ENCODE data around the gene PTPRJ. TPM values are rescaled to one million over a fixed set of nuclear protein-coding genes. Genes with fewer than 3 reads are reported as not detected.

Gene PTPRJ
- total and polyA plus RNA-seq, 4 donors, result 2.0 to 20.1 (median 8.5) TPM

- DNase-seq (no peak), ATAC-seq (ENCODE audit: low FRiP score) (no peak)
- Histone ChIP-seq H3K27ac (ENCODE audit: low read depth in 1 of 2, low read length in 2 of 2) (no peak overlapping the region), H3K9me3 (ENCODE audit: control insufficient read depth, low read length) (no peaks in the 10 kb centered on the region), H3K27me3 (ENCODE audit: control insufficient read depth in 1 of 2, insufficient read depth in 2 of 2, low read length in 1 of 2) (no peaks in the 10 kb centered on the region), H3K36me3 (ENCODE audit: control insufficient read depth in 1 of 2, insufficient read depth in 2 of 2, low read length in 1 of 2) (no peaks in the 10 kb centered on the region), H3K4me1 (ENCODE audit: control insufficient read depth in 1 of 2, insufficient read depth in 2 of 2, low read length in 2 of 2) (no peaks in the 10 kb centered on the region), H3K4me3 (ENCODE audit: low read length in 2 of 2) (no peak overlapping the region)
- intact Hi-C loops (cut with DNase I), result no loop called here
- WGBS, 2 donors, result 97 to 99% methylated on average over 5 of the region's 5 CpGs
Observed at GRCh38 chr11:47961383-47961782, 19.0 kb upstream of the PTPRJ start.

GRCh38 chr11:47964546-47964945 is 15.8 kb upstream of the PTPRJ start:
- Histone ChIP-seq H3K27me3 (ENCODE audit: control insufficient read depth in 1 of 2, insufficient read depth in 2 of 2, low read length in 1 of 2) (no peaks in the 10 kb centered on the region), H3K9me3 (ENCODE audit: control insufficient read depth, low read length) (no peaks in the 10 kb centered on the region), H3K4me1 (ENCODE audit: control insufficient read depth in 1 of 2, insufficient read depth in 2 of 2, low read length in 2 of 2) (no peaks in the 10 kb centered on the region), H3K36me3 (ENCODE audit: control insufficient read depth in 1 of 2, insufficient read depth in 2 of 2, low read length in 1 of 2) (no peaks in the 10 kb centered on the region), H3K27ac (ENCODE audit: low read depth in 1 of 2, low read length in 2 of 2) (no peak overlapping the region), H3K4me3 (ENCODE audit: low read length in 2 of 2) (no peak overlapping the region)
- DNase-seq (no peak), ATAC-seq (ENCODE audit: low FRiP score) (no peak)
- intact Hi-C loops (cut with DNase I), result no loop called here
- 89 to 93% methylated on average over 6 of the region's 6 CpGs for WGBS, 2 donors

GRCh38 chr11:47967577-47968525 is 12.5 kb upstream of the PTPRJ start:
- no peaks in the 10 kb centered on the region for H3K27me3 ChIP-seq (ENCODE audit: control insufficient read depth in 1 of 2, insufficient read depth in 2 of 2, low read length in 1 of 2)
- intact Hi-C loops (cut with DNase I), result no loop called here
- H3K9me3 ChIP-seq (ENCODE audit: control insufficient read depth, low read length), result no peaks in the 10 kb centered on the region
- H3K36me3 ChIP-seq (ENCODE audit: control insufficient read depth in 1 of 2, insufficient read depth in 2 of 2, low read length in 1 of 2), result no peaks in the 10 kb centered on the region
- no peak for DNase-seq
- WGBS, 2 donors, result 63 to 70% methylated on average over 9 of the region's 9 CpGs
- no peaks in the 10 kb centered on the region for H3K4me1 ChIP-seq (ENCODE audit: control insufficient read depth in 1 of 2, insufficient read depth in 2 of 2, low read length in 2 of 2)
- no peak overlapping the region for H3K4me3 ChIP-seq (ENCODE audit: low read length in 2 of 2)
- ATAC-seq (ENCODE audit: low FRiP score), result no peak
- H3K27ac ChIP-seq (ENCODE audit: low read depth in 1 of 2, low read length in 2 of 2), result no peak overlapping the region

- no peaks in the 10 kb centered on the region for H3K27me3 ChIP-seq (ENCODE audit: control insufficient read depth in 1 of 2, insufficient read depth in 2 of 2, low read length in 1 of 2)
- 95 to 97% methylated on average over 8 of the region's 8 CpGs for WGBS, 2 donors
- no peak for DNase-seq
- no peak for ATAC-seq (ENCODE audit: low FRiP score)
- H3K9me3 ChIP-seq (ENCODE audit: control insufficient read depth, low read length), result no peaks in the 10 kb centered on the region
- H3K4me1 ChIP-seq (ENCODE audit: control insufficient read depth in 1 of 2, insufficient read depth in 2 of 2, low read length in 2 of 2), result no peaks in the 10 kb centered on the region
- intact Hi-C loops (cut with DNase I), result no loop called here
- no peak overlapping the region for H3K4me3 ChIP-seq (ENCODE audit: low read length in 2 of 2)
- no peaks in the 10 kb centered on the region for H3K36me3 ChIP-seq (ENCODE audit: control insufficient read depth in 1 of 2, insufficient read depth in 2 of 2, low read length in 1 of 2)
- H3K27ac ChIP-seq (ENCODE audit: low read depth in 1 of 2, low read length in 2 of 2), result no peak overlapping the region
Observed at GRCh38 chr11:47969401-47969800, 11.0 kb upstream of the PTPRJ start.

GRCh38 chr11:47971501-47971900 is 8.9 kb upstream of the PTPRJ start:
- Histone ChIP-seq H3K4me3 (ENCODE audit: low read length in 2 of 2) (no peak overlapping the region), H3K4me1 (ENCODE audit: control insufficient read depth in 1 of 2, insufficient read depth in 2 of 2, low read length in 2 of 2) (no peaks in the 10 kb centered on the region), H3K36me3 (ENCODE audit: control insufficient read depth in 1 of 2, insufficient read depth in 2 of 2, low read length in 1 of 2) (no peaks in the 10 kb centered on the region), H3K27ac (ENCODE audit: low read depth in 1 of 2, low read length in 2 of 2) (no peak overlapping the region), H3K27me3 (ENCODE audit: control insufficient read depth in 1 of 2, insufficient read depth in 2 of 2, low read length in 1 of 2) (no peaks in the 10 kb centered on the region), H3K9me3 (ENCODE audit: control insufficient read depth, low read length) (no peaks in the 10 kb centered on the region)
- intact Hi-C loops (cut with DNase I), result no loop called here
- 95 to 99% methylated on average over 4 of the region's 4 CpGs for WGBS, 2 donors
- DNase-seq (no peak), ATAC-seq (ENCODE audit: low FRiP score) (no peak)

- WGBS, 2 donors, result 78% methylated on average over 4 of the region's 4 CpGs
- no peak for ATAC-seq (ENCODE audit: low FRiP score)
- no peaks in the 10 kb centered on the region for H3K36me3 ChIP-seq (ENCODE audit: control insufficient read depth in 1 of 2, insufficient read depth in 2 of 2, low read length in 1 of 2)
- DNase-seq, result no peak
- no peaks in the 10 kb centered on the region for H3K9me3 ChIP-seq (ENCODE audit: control insufficient read depth, low read length)
- H3K27me3 ChIP-seq (ENCODE audit: control insufficient read depth in 1 of 2, insufficient read depth in 2 of 2, low read length in 1 of 2), result no peaks in the 10 kb centered on the region
- intact Hi-C loops (cut with DNase I), result no loop called here
- H3K4me3 ChIP-seq (ENCODE audit: low read length in 2 of 2), result no peak overlapping the region
- no peaks in the 10 kb centered on the region for H3K4me1 ChIP-seq (ENCODE audit: control insufficient read depth in 1 of 2, insufficient read depth in 2 of 2, low read length in 2 of 2)
- H3K27ac ChIP-seq (ENCODE audit: low read depth in 1 of 2, low read length in 2 of 2), result no peak overlapping the region
Observed at GRCh38 chr11:47973173-47973572, 7.2 kb upstream of the PTPRJ start.

GRCh38 chr11:47976931-47977330 is 3.4 kb upstream of the PTPRJ start:
- DNase-seq (no peak), ATAC-seq (ENCODE audit: low FRiP score) (no peak)
- 64 to 75% methylated on average over 2 of the region's 2 CpGs for WGBS, 2 donors
- Histone ChIP-seq H3K27ac (ENCODE audit: low read depth in 1 of 2, low read length in 2 of 2) (no peak overlapping the region), H3K4me3 (ENCODE audit: low read length in 2 of 2) (no peak overlapping the region), H3K4me1 (ENCODE audit: control insufficient read depth in 1 of 2, insufficient read depth in 2 of 2, low read length in 2 of 2) (no peaks in the 10 kb centered on the region), H3K36me3 (ENCODE audit: control insufficient read depth in 1 of 2, insufficient read depth in 2 of 2, low read length in 1 of 2) (no peaks in the 10 kb centered on the region), H3K27me3 (ENCODE audit: control insufficient read depth in 1 of 2, insufficient read depth in 2 of 2, low read length in 1 of 2) (no peaks in the 10 kb centered on the region), H3K9me3 (ENCODE audit: control insufficient read depth, low read length) (no peaks in the 10 kb centered on the region)
- intact Hi-C loops (cut with DNase I), result loop anchor here in 1 of 2 donors (5.0 kb wide), 1 partner anchor 45 kb away; no protein-coding TSS in a partner anchor

- ATAC-seq (ENCODE audit: low FRiP score) (no peak), DNase-seq (no peak)
- H3K27ac ChIP-seq (ENCODE audit: low read depth in 1 of 2, low read length in 2 of 2), result no peak overlapping the region
- 66 to 73% methylated on average over 5 of the region's 5 CpGs for WGBS, 2 donors
- no peaks in the 10 kb centered on the region for H3K36me3 ChIP-seq (ENCODE audit: control insufficient read depth in 1 of 2, insufficient read depth in 2 of 2, low read length in 1 of 2)
- H3K4me1 ChIP-seq (ENCODE audit: control insufficient read depth in 1 of 2, insufficient read depth in 2 of 2, low read length in 2 of 2), result no peaks in the 10 kb centered on the region
- intact Hi-C loops (cut with DNase I), result loop anchor here in 1 of 2 donors (5.0 kb wide), 1 partner anchor 45 kb away; no protein-coding TSS in a partner anchor
- no peaks in the 10 kb centered on the region for H3K9me3 ChIP-seq (ENCODE audit: control insufficient read depth, low read length)
- H3K4me3 ChIP-seq (ENCODE audit: low read length in 2 of 2), result no peak overlapping the region
- no peaks in the 10 kb centered on the region for H3K27me3 ChIP-seq (ENCODE audit: control insufficient read depth in 1 of 2, insufficient read depth in 2 of 2, low read length in 1 of 2)
Observed at GRCh38 chr11:47977623-47978022, 2.7 kb upstream of the PTPRJ start.
